ENCODE results near the gene LRRC25. TPM values are rescaled to one million over a fixed set of nuclear protein-coding genes. Genes with fewer than 3 reads are reported as not detected.

LRRC25 gene
- total RNA-seq, 1 experiment from 2014 or later: not detected

DNA sequence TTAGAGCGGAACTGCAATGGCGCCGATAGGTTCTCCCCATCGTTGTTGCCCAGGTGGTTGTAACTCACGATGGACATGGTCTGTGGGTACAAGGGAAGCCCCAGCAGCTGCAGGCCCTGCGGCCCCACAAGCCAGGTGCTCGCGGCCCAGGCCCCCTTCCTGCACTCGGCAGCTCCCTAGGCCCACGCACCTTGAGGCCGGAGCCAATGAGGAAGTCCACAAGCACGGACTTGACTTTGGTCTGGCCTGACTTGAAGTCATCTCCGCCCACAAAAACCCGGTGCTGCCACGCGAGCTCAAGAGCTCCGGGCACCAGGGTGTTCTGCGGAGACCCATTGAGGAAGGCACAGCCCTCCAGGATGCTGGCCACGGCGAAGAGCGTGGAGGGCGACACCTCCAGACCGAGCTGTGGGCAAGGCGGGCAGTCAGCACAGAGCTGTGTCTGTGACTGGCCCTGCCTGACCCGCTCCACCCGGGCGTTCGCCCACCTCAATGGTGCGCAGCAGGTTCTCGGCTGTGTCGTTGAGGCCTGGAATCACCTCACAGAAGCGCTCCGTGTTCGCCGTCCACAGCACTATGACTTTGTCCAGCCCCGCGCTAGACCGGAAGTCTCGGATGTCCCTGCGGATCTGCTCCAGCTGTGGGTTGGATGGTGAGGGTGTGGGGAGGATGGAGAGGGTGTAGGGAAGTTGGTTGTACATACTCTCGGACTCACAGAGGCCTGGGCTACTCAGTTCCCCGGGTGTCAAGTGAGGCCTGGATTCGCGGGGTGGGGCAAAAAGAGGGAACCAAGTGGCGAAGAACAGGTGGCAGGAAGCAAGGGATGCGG lies 38.6 kb upstream of the LRRC25 start:
- ChIA-PET POLR2A (interaction anchor here (0.5 kb wide), 1 partner anchor 16 kb away, joined by 4 read pairs; no protein-coding TSS in a partner anchor), CTCF (no interaction called here)
- Mint-ChIP-seq H3K4me3 (ENCODE audit: unreplicated experiment) (peak overlapping the region; percentile 62), H3K27ac (ENCODE audit: unreplicated experiment) (no peak overlapping the region), H3K27me3 (ENCODE audit: insufficient read depth, unreplicated experiment) (no peaks in the 10 kb centered on the region), H3K9me3 (ENCODE audit: unreplicated experiment) (no peaks in the 10 kb centered on the region), H3K4me1 (ENCODE audit: low read depth, unreplicated experiment) (peaks cover 10% of the 10 kb centered on the region), H3K36me3 (ENCODE audit: insufficient read depth, unreplicated experiment) (peaks cover 40% of the 10 kb centered on the region)
- Histone ChIP-seq H3K4me1 (peaks cover 10% of the 10 kb centered on the region), H3K9me3 (no peaks in the 10 kb centered on the region), H3K4me3 (ENCODE audit: low read depth, low read length) (no peak overlapping the region), H3K36me3 (ENCODE audit: control insufficient read depth, insufficient read depth, low read length) (no peaks in the 10 kb centered on the region; the same call in 1 of the 2 replicates), H3K27me3 (replicated peaks; ENCODE audit: control insufficient read depth, insufficient read depth, low read length) (no peaks in the 10 kb centered on the region)
- intact Hi-C loops (cut with micrococcal nuclease; ENCODE audit: unreplicated experiment): no loop called here
- no peak for TF ChIP-seq CTCF (IDR thresholded peaks at IDR 0.05; ENCODE audit: insufficient read depth in 1 of 2, low read depth in 1 of 2, low read length in 1 of 2, severe bottlenecking in 1 of 2, unreplicated experiment in 1 of 2)
- no peak for DNase-seq
- no TSS peak for BruUV-seq (replicated peaks)

DNA sequence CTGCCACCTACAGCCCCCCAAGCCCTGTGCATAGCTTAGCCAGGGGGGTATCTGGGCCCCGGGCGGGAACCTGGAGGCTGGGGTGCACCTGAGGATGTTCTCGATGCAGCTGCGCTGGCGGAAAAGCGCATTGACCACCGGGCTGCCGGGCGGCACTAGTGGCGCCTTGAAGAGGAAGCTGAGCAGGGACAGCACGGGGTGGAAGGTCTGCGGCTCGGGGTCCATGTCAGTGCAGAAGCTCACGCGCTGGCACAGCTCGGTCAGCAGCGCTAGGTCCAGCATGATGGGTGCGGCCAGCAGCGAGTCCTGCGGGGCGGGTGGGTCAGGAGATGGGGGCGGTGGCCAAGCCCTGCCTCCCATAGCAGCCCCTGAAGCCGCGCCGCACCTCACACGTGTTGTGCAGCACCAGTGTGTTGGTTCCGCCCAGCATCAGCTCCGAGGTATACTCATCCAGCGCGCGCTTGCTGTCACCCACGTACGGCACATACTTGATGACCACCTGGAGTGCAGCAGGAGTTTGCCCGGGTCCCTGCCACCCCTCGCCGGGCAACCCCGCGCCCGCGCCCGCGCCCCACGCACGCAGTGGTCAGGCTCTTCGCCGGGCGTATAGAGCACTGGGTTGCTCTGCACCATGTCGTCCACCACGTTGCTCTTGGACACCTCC lies 37.9 kb upstream of the LRRC25 start:
- no peaks in the 10 kb centered on the region for H3K9me3 ChIP-seq
- intact Hi-C loops (cut with micrococcal nuclease; ENCODE audit: unreplicated experiment): no loop called here
- POLR2A ChIA-PET: no interaction called here
- DNase-seq: no peak
- H3K36me3 ChIP-seq (ENCODE audit: control insufficient read depth, insufficient read depth, low read length): no peaks in the 10 kb centered on the region; the same call in 1 of the 2 replicates
- Mint-ChIP-seq H3K27ac (ENCODE audit: unreplicated experiment) (no peak overlapping the region), H3K4me1 (ENCODE audit: low read depth, unreplicated experiment) (peaks cover 10% of the 10 kb centered on the region), H3K36me3 (ENCODE audit: insufficient read depth, unreplicated experiment) (peaks cover 40% of the 10 kb centered on the region), H3K4me3 (ENCODE audit: unreplicated experiment) (no peak overlapping the region), H3K9me3 (ENCODE audit: unreplicated experiment) (no peaks in the 10 kb centered on the region), H3K27me3 (ENCODE audit: insufficient read depth, unreplicated experiment) (no peaks in the 10 kb centered on the region)
- H3K27me3 ChIP-seq (replicated peaks; ENCODE audit: control insufficient read depth, insufficient read depth, low read length): no peaks in the 10 kb centered on the region
- TF ChIP-seq CTCF (IDR thresholded peaks at IDR 0.05; ENCODE audit: insufficient read depth in 1 of 2, low read depth in 1 of 2, low read length in 1 of 2, severe bottlenecking in 1 of 2, unreplicated experiment in 1 of 2): no peak
- BruUV-seq (replicated peaks): TSS peak; percentile 58
- peaks cover 10% of the 10 kb centered on the region for H3K4me1 ChIP-seq
- H3K4me3 ChIP-seq (ENCODE audit: low read depth, low read length): no peak overlapping the region
- CTCF ChIA-PET: no interaction called here

DNA sequence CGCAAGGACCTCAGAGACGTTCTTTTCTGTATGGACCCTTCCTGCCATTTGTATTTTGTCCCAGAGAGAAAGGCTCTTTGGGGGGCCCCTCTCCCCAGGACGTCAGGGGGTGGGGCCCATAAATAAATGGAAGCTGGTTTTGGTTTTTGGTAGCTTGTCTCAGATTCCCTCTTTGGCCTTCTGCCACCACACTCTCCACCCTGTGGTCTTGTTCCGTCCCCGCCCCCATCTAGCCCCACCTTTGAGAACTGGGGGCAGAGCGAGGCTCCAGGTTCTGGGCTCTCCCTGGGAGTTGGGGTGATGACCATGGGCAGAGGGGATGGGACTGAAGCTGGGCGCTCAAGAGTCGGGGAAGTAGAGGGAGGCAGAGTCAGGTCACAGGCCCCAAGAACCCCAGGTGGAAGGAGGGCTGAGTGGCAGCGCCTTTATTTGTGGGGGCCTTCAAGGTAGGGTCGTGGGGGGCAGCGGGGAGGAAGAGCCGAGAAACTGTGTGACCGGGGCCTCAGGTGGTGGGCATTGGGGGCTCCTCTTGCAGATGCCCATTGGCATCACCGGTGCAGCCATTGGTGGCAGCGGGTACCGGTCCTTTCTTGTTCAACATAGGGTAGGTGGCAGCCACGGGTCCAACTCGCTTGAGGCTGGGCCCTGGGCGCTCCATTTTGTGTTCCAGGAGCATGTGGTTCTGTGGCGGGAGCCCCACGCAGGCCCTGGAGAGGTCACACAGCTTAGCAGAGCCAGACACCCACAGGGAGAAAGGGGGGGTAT lies 37.2 kb upstream of the LRRC25 start:
- no peaks in the 10 kb centered on the region for H3K27me3 ChIP-seq (replicated peaks; ENCODE audit: control insufficient read depth, insufficient read depth, low read length)
- no peak for DNase-seq
- no peak overlapping the region for H3K4me3 ChIP-seq (ENCODE audit: low read depth, low read length)
- H3K4me3 Mint-ChIP-seq (ENCODE audit: unreplicated experiment): no peak overlapping the region
- TF ChIP-seq CTCF (IDR thresholded peaks at IDR 0.05; ENCODE audit: insufficient read depth in 1 of 2, low read depth in 1 of 2, low read length in 1 of 2, severe bottlenecking in 1 of 2, unreplicated experiment in 1 of 2): no peak
- BruUV-seq (replicated peaks): no TSS peak
- H3K36me3 ChIP-seq (ENCODE audit: control insufficient read depth, insufficient read depth, low read length): no peaks in the 10 kb centered on the region; the same call in 1 of the 2 replicates
- H3K9me3 ChIP-seq: no peaks in the 10 kb centered on the region
- POLR2A ChIA-PET: no interaction called here
- peaks cover 9% of the 10 kb centered on the region for H3K4me1 Mint-ChIP-seq (ENCODE audit: low read depth, unreplicated experiment)
- CTCF ChIA-PET: no interaction called here
- no peaks in the 10 kb centered on the region for H3K9me3 Mint-ChIP-seq (ENCODE audit: unreplicated experiment)
- H3K27me3 Mint-ChIP-seq (ENCODE audit: insufficient read depth, unreplicated experiment): no peaks in the 10 kb centered on the region
- H3K27ac Mint-ChIP-seq (ENCODE audit: unreplicated experiment): no peak overlapping the region
- H3K4me1 ChIP-seq: peaks cover 10% of the 10 kb centered on the region
- intact Hi-C loops (cut with micrococcal nuclease; ENCODE audit: unreplicated experiment): no loop called here
- peaks cover 37% of the 10 kb centered on the region for H3K36me3 Mint-ChIP-seq (ENCODE audit: insufficient read depth, unreplicated experiment)

Measured in Caco-2 (cell line).